Activated CD8-positive, alpha-beta memory T cell treated with anti-CD3 and anti-CD28 coated beads for 1 hour (primary cell): ENCODE results near the gene CSRP2.
A peak's percentile ranks its signal among the peaks of the same experiment; 100 is the strongest.

Source experiments
- DNase-seq, 2 donors: peaks; one replicate each; pipeline ENCODE4 v3.0.0-alpha.2; 2020; ENCODE audit warnings: low read depth in 1 of 2; ENCODE audit errors: extremely low read depth in 1 of 2

Gene CSRP2

GRCh38 chr12:76895796-76896195, 17.0 kb upstream of the CSRP2 start:
- DNase-seq, result no peak

- no peak for DNase-seq
Measured at GRCh38 chr12:76891609-76892008, 12.8 kb upstream of the CSRP2 start.

GRCh38 chr12:76890151-76891143, 11.6 kb upstream of the CSRP2 start:
- DNase-seq, result peak in 1 of 2 donors; percentile 13

- no peak for DNase-seq
Measured at GRCh38 chr12:76888775-76889174, 10.0 kb upstream of the CSRP2 start.

- DNase-seq, result no peak
Measured at GRCh38 chr12:76883811-76884210, 5.0 kb upstream of the CSRP2 start.

- DNase-seq, result no peak
Measured at GRCh38 chr12:76883151-76883550, 4.3 kb upstream of the CSRP2 start.

- no peak for DNase-seq
Measured at GRCh38 chr12:76882367-76882766, 3.5 kb upstream of the CSRP2 start.

GRCh38 chr12:76881142-76881541, 2.3 kb upstream of the CSRP2 start:
- no peak for DNase-seq

GRCh38 chr12:76880519-76881023, 1.8 kb upstream of the CSRP2 start:
- no peak for DNase-seq

GRCh38 chr12:76879710-76880518, 1.1 kb upstream of the CSRP2 start:
- no peak for DNase-seq

GRCh38 chr12:76878099-76878898, 520 bp downstream of the CSRP2 start:
- DNase-seq, result no peak

- DNase-seq, result no peak
Measured at GRCh38 chr12:76876696-76877229, 2.1 kb downstream of the CSRP2 start.

- no peak for DNase-seq
Measured at GRCh38 chr12:76874491-76875190, 4.2 kb downstream of the CSRP2 start.

- DNase-seq, result no peak
Measured at GRCh38 chr12:76874027-76874426, 4.8 kb downstream of the CSRP2 start.

GRCh38 chr12:76872415-76872814, 6.4 kb downstream of the CSRP2 start:
- no peak for DNase-seq

- no peak for DNase-seq
Measured at GRCh38 chr12:76871742-76872141, 7.1 kb downstream of the CSRP2 start.

- no peak for DNase-seq
Measured at GRCh38 chr12:76871082-76871481, 7.7 kb downstream of the CSRP2 start.

- no peak for DNase-seq
Measured at GRCh38 chr12:76866726-76867125, 12.1 kb downstream of the CSRP2 start.

- no peak for DNase-seq
Measured at GRCh38 chr12:76866151-76866567, 12.7 kb downstream of the CSRP2 start.
